ENCODE results near the gene SPPL2B. TPM values are rescaled to one million over a fixed set of nuclear protein-coding genes. Genes with fewer than 3 reads are reported as not detected.

SPPL2B gene
- total and polyA plus RNA-seq, 9 of the 15 experiments (the other 6 are each of a cell fraction or from before 2014, with no cell fraction given), result 0.20 to 81.2 (median 15.1) TPM

- Histone ChIP-seq H3K27ac (ENCODE audit: extremely low read depth, low read depth, low read length) (peak overlapping the region; percentile 65; the same call in 2 of the 3 replicates), H3K27me3 (ENCODE audit: control insufficient read depth in 2 of 2, insufficient read depth in 2 of 2, low read length in 2 of 2) (no peaks in the 10 kb centered on the region), H3K9me1 (ENCODE audit: control insufficient read depth, insufficient read depth, low read length) (no peaks in the 10 kb centered on the region), H3K4me1 (replicated peaks in 1 of 2; ENCODE audit: control insufficient read depth in 2 of 2, insufficient read depth in 2 of 2, low read length in 2 of 2) (peaks cover 6 to 21% of the 10 kb centered on the region in 2 experiments; a peak in 4 of 5 replicates), H4K20me1 (replicated peaks; ENCODE audit: control insufficient read depth, insufficient read depth, low read length) (no peaks in the 10 kb centered on the region), H3K9me3 (replicated peaks; ENCODE audit: control insufficient read depth, insufficient read depth, low read depth, low read length) (peaks cover 6% of the 10 kb centered on the region), H3K79me2 (ENCODE audit: control insufficient read depth, insufficient read depth, low read length) (no peaks in the 10 kb centered on the region), H2AFZ (ENCODE audit: low read depth, low read length) (peak overlapping the region; percentile 98), H3K4me2 (ENCODE audit: insufficient read depth, low read length) (peak overlapping the region; percentile 90), H3K4me3 (peak overlapping the region; percentile 38), H3K36me3 (ENCODE audit: control insufficient read depth, insufficient read depth, low read length) (no peaks in the 10 kb centered on the region), H3K9ac (ENCODE audit: insufficient read depth in 1 of 2, low read depth in 2 of 2, low read length in 2 of 2) (peak overlapping the region; percentile 45 to 91; a peak in 3 of 4 replicates)
- POLR2A ChIA-PET, result interaction anchor here (0.6 to 1.1 kb wide), 3 partner anchors 12 to 111 kb away, joined by 3 to 4 read pairs (median 3); no protein-coding TSS in a partner anchor
- intact Hi-C loops (cut with micrococcal nuclease), result loop anchor here (10.0 kb wide), 1 partner anchor 60 kb away; the partner anchor contains the start of genes LSM7 and SPPL2B
- in situ Hi-C loops (cut with MboI), result loop anchor here (5.0 to 10.0 kb wide), 2 partner anchors 103 to 230 kb away; partner anchors contain the start of genes AP3D1 and PEAK3
- BruUV-seq (replicated peaks), result no TSS peak
- CTCF ChIA-PET (ENCODE audit: low intra/inter-chr PET ratio), result no interaction called here
- WGBS (ENCODE audit: insufficient coverage, low coverage, missing lambda C conversion rate), result 10% methylated on average over 23 of the region's 37 CpGs
- ATAC-seq (peak; percentile 80), DNase-seq (ENCODE audit: extremely low read depth in 1 of 4, low spot score in 3 of 4) (peak; percentile 77 to 95 (median 94)), FAIRE-seq (peak; percentile 84)
- TF ChIP-seq ETV1 (tag; conservative IDR thresholded peaks at IDR 0.05; ENCODE audit: low read depth), result no peak
- peak; percentile 83 for TF ChIP-seq TFAP4 (CRISPR knock-in tag; IDR thresholded peaks at IDR 0.05; ENCODE audit: borderline replicate concordance)
- TF ChIP-seq ZNF212 (CRISPR knock-in tag; IDR thresholded peaks at IDR 0.05), result no peak
- TF ChIP-seq HNRNPLL (IDR thresholded peaks at IDR 0.05; ENCODE audit: low read depth, low read length, poor library complexity, severe bottlenecking), result no peak
- no peak for TF ChIP-seq KLF6 (CRISPR knock-in tag; IDR thresholded peaks at IDR 0.05; ENCODE audit: borderline replicate concordance)
- TF ChIP-seq CBX3 (IDR thresholded peaks at IDR 0.05; ENCODE audit: borderline replicate concordance in 1 of 2, low read length in 2 of 2), result peak in 1 of 2 experiments; percentile 79; a peak in 2 of 3 replicates
- peak in 1 of 2 experiments; percentile 85; a peak in 3 of 4 replicates for TF ChIP-seq RCOR1 (IDR thresholded peaks at IDR 0.05; ENCODE audit: borderline replicate concordance in 1 of 2, low read depth in 2 of 2, low read length in 2 of 2)
- TF ChIP-seq ZNF224 (CRISPR knock-in tag; IDR thresholded peaks at IDR 0.05), result no peak
- TF ChIP-seq ARNT (IDR thresholded peaks at IDR 0.05), result peak in 1 of 2 experiments; percentile 58; a peak in 2 of 4 replicates
- TF ChIP-seq CBX2 (IDR thresholded peaks at IDR 0.05; ENCODE audit: insufficient read depth, low read length, poor library complexity, severe bottlenecking), result no peak
- TF ChIP-seq MTF1 (CRISPR knock-in tag; IDR thresholded peaks at IDR 0.05; ENCODE audit: borderline replicate concordance), result no peak
- TF ChIP-seq SP1 (CRISPR knock-in tag; IDR thresholded peaks at IDR 0.05), result peak; percentile 86
- no peak for TF ChIP-seq POLR2AphosphoS2 (IDR thresholded peaks at IDR 0.05; ENCODE audit: low read length)
- TF ChIP-seq HNRNPK (IDR thresholded peaks at IDR 0.05; ENCODE audit: low read depth, low read length, poor library complexity, severe bottlenecking), result no peak
- no peak for TF ChIP-seq TAF7 (tag; IDR thresholded peaks at IDR 0.05)
- TF ChIP-seq CTBP1 (IDR thresholded peaks at IDR 0.05; ENCODE audit: borderline replicate concordance), result peak; percentile 75; the same call in 1 of the 2 replicates
- TF ChIP-seq ARHGAP35 (IDR thresholded peaks at IDR 0.05; ENCODE audit: partially characterized antibody), result no peak
- TF ChIP-seq CXXC5 (CRISPR knock-in tag; IDR thresholded peaks at IDR 0.05), result peak; percentile 57
- no peak; the same call in 1 of the 2 replicates for TF ChIP-seq ZNF134 (CRISPR knock-in tag; conservative IDR thresholded peaks at IDR 0.05)
- TF ChIP-seq XRCC4 (IDR thresholded peaks at IDR 0.05; ENCODE audit: extremely low read depth, insufficient read depth, insufficient read length), result no peak
- TF ChIP-seq ZNF124 (CRISPR knock-in tag; IDR thresholded peaks at IDR 0.05), result no peak
- peak in 1 of 2 experiments; percentile 95; a peak in 2 of 4 replicates for TF ChIP-seq HDAC1 (IDR thresholded peaks at IDR 0.05)
Observed at GRCh38 chr19:2385053-2385721, 56.7 kb downstream of the SPPL2B start.

Measured in K562 (cell line).